ENCODE measurements around the gene CEMIP2. TPM values are rescaled to one million over a fixed set of nuclear protein-coding genes. Genes with fewer than 3 reads are reported as not detected.

Gene CEMIP2
- total and polyA plus RNA-seq, 4 donors: 37.3 to 150 (median 89.9) TPM

DNA sequence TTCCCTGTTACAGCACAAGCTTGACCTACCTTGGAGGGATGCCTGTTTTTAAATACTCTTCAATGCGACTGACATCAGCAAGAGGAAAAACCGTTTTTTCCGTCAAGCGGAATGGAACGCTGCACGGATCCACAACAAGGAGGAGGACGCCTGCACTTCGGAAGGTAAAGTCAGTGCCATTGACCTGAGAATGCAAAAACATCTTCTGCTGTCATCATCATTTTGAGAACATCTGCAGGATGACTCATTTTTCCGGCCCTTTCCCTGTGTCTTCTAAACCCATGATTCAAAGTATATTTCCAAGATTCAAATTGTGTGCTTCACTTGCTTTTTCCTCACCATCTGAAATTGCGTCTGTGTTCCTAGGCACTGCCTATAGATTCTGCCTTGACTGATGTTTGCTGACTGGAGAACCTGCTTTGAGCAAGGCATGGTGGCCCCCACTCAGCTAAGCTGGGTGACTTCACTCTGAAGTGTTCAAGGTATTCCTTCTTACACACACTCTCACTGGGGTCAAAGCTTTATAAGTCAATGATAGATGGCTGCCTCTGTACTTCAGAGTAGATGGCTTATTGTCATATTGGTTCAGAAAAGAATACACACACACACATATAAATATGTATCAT is 78.1 kb downstream of the CEMIP2 start:
- Histone ChIP-seq H3K27me3 (ENCODE audit: control insufficient read depth in 3 of 3, insufficient read depth in 3 of 3, low read length in 2 of 3) (no peaks in the 10 kb centered on the region), H3K4me3 (no peak overlapping the region), H3K4me1 (ENCODE audit: control insufficient read depth in 5 of 5, insufficient read depth in 5 of 5, low read length in 5 of 5) (peaks cover 0 to 1% (median 0%) of the 10 kb centered on the region in 5 donors), H3K36me3 (ENCODE audit: control insufficient read depth in 4 of 4, insufficient read depth in 4 of 4, low read length in 4 of 4) (peaks cover 10 to 21% (median 14%) of the 10 kb centered on the region in 4 donors), H3K9me3 (ENCODE audit: control insufficient read depth in 4 of 4, insufficient read depth in 3 of 4, low read length in 3 of 4) (peaks cover 0 to 3% (median 0%) of the 10 kb centered on the region in 4 donors), H3K27ac (ENCODE audit: low read depth in 1 of 2, low read length in 1 of 2) (peak overlapping the region in 1 of 2 donors; percentile 24), H3K9ac (ENCODE audit: insufficient read depth in 1 of 2, low read length in 2 of 2) (no peak overlapping the region)
- 92 to 93% methylated on average over 10 of the region's 10 CpGs for WGBS, 2 donors
- ATAC-seq (ENCODE audit: insufficient read depth, low FRiP score) (no peak), DNase-seq (no peak)
- TF ChIP-seq, protein P1, sequence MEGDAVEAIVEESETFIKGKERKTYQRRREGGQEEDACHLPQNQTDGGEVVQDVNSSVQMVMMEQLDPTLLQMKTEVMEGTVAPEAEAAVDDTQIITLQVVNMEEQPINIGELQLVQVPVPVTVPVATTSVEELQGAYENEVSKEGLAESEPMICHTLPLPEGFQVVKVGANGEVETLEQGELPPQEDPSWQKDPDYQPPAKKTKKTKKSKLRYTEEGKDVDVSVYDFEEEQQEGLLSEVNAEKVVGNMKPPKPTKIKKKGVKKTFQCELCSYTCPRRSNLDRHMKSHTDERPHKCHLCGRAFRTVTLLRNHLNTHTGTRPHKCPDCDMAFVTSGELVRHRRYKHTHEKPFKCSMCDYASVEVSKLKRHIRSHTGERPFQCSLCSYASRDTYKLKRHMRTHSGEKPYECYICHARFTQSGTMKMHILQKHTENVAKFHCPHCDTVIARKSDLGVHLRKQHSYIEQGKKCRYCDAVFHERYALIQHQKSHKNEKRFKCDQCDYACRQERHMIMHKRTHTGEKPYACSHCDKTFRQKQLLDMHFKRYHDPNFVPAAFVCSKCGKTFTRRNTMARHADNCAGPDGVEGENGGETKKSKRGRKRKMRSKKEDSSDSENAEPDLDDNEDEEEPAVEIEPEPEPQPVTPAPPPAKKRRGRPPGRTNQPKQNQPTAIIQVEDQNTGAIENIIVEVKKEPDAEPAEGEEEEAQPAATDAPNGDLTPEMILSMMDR (IDR thresholded peaks at IDR 0.05; ENCODE audit: control extremely low read depth, extremely low read depth): no peak

- ATAC-seq (ENCODE audit: insufficient read depth, low FRiP score): no peak
- Histone ChIP-seq H3K9me3 (ENCODE audit: control insufficient read depth in 4 of 4, insufficient read depth in 3 of 4, low read length in 3 of 4) (peaks cover 0 to 3% (median 0%) of the 10 kb centered on the region in 4 donors), H3K9ac (ENCODE audit: insufficient read depth in 1 of 2, low read length in 2 of 2) (no peak overlapping the region), H3K4me1 (ENCODE audit: control insufficient read depth in 5 of 5, insufficient read depth in 5 of 5, low read length in 5 of 5) (peaks cover 0 to 3% (median 0%) of the 10 kb centered on the region in 5 donors), H3K36me3 (ENCODE audit: control insufficient read depth in 4 of 4, insufficient read depth in 4 of 4, low read length in 4 of 4) (peaks cover 8 to 17% (median 13%) of the 10 kb centered on the region in 4 donors), H3K4me3 (no peak overlapping the region), H3K27me3 (ENCODE audit: control insufficient read depth in 3 of 3, insufficient read depth in 3 of 3, low read length in 2 of 3) (no peaks in the 10 kb centered on the region), H3K27ac (ENCODE audit: low read depth in 1 of 2, low read length in 1 of 2) (no peak overlapping the region)
- TF ChIP-seq, protein P1 (IDR thresholded peaks at IDR 0.05; ENCODE audit: control extremely low read depth, extremely low read depth): no peak
- WGBS, 2 donors: 83 to 86% methylated on average over 1 of the region's 1 CpG
- no peak for DNase-seq
Observed at GRCh38 chr9:71687676-71688075, 80.6 kb downstream of the CEMIP2 start.

DNA sequence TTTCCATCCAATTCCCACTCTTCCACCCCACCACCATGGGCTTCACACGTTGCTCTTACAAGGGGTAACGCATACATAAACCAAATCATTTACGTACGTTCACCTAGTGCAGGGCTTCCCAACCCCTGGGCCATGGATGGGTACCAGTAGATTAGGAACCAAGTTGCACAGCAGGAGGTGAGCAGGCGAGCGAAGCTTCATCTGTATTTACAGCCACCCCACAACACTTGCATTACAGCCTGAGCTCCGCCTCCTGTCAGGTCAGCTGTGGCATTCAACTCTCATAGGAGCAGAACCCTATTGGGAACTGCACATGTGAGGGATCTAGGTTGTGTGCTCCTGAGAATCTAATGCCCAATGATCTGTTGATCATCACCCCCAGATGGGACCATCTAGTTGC is 82.3 kb downstream of the CEMIP2 start:
- no peak overlapping the region for H3K27ac ChIP-seq (ENCODE audit: low read depth in 1 of 2, low read length in 1 of 2)
- WGBS, 2 donors: 91 to 93% methylated on average over 7 of the region's 7 CpGs

More for the DNA sequence above, 82.3 kb downstream of the CEMIP2 start:
- Histone ChIP-seq H3K4me1 (ENCODE audit: control insufficient read depth in 5 of 5, insufficient read depth in 5 of 5, low read length in 5 of 5) (peaks cover 0 to 14% (median 5%) of the 10 kb centered on the region in 5 donors), H3K9me3 (ENCODE audit: control insufficient read depth in 4 of 4, insufficient read depth in 3 of 4, low read length in 3 of 4) (peaks cover 0 to 3% (median 0%) of the 10 kb centered on the region in 4 donors), H3K36me3 (ENCODE audit: control insufficient read depth in 4 of 4, insufficient read depth in 4 of 4, low read length in 4 of 4) (peaks cover 8 to 15% (median 13%) of the 10 kb centered on the region in 4 donors), H3K27me3 (ENCODE audit: control insufficient read depth in 3 of 3, insufficient read depth in 3 of 3, low read length in 2 of 3) (no peaks in the 10 kb centered on the region), H3K9ac (ENCODE audit: insufficient read depth in 1 of 2, low read length in 2 of 2) (no peak overlapping the region), H3K4me3 (no peak overlapping the region)
- DNase-seq (no peak), ATAC-seq (ENCODE audit: insufficient read depth, low FRiP score) (no peak)
- TF ChIP-seq, protein P1 (IDR thresholded peaks at IDR 0.05; ENCODE audit: control extremely low read depth, extremely low read depth): no peak
